ENCODE measurements around the gene SNX11. TPM values are rescaled to one million over a fixed set of nuclear protein-coding genes. Genes with fewer than 3 reads are reported as not detected.

SNX11 gene
- total and polyA plus RNA-seq, 4 donors: 11.4 to 31.0 (median 19.1) TPM

DNA sequence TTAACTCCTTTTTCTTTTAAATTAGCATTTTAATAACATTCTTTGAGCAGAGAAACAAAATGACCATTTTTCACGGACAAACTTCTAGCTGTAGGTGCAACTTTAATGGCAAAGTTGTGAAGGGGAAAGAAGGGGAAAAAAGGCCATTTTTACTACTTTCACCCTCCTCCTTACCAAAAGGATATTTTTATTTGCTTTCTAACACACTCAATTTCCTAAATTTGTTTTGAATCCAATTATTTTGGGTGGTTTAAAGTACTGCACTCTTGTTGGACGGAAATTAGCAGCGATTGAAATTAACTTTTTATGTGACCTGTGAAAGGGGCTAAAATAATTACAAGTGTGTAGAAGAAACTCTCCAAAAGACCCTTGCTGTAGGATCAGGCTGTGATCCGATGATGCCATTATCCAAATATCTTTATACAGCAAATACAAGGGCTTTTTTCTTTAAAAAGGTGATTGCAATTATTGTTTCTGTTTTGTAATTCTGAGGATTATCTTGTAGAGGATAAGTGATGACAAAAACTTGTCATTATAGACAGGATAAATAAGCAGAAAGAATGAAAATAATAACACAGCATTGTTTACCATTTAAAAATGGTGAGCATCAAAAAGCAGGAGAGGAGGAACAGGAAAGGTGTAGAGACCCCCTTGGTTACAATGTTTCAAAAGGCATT, 42.4 kb downstream of the SNX11 start:
- H3K36me3 ChIP-seq (ENCODE audit: control insufficient read depth in 4 of 4, insufficient read depth in 4 of 4, low read length in 4 of 4): no peaks in the 10 kb centered on the region
- no peaks in the 10 kb centered on the region for H3K4me1 ChIP-seq (ENCODE audit: control insufficient read depth in 5 of 5, insufficient read depth in 5 of 5, low read length in 5 of 5)
- no peak overlapping the region for H3K9ac ChIP-seq (ENCODE audit: insufficient read depth in 1 of 2, low read length in 2 of 2)
- 78 to 94% methylated on average over 4 of the region's 4 CpGs for WGBS, 2 donors
- H3K27me3 ChIP-seq (ENCODE audit: control insufficient read depth in 3 of 3, insufficient read depth in 3 of 3, low read length in 2 of 3): peaks cover 0 to 76% (median 46%) of the 10 kb centered on the region in 3 donors
- TF ChIP-seq CTCF (IDR thresholded peaks at IDR 0.05; ENCODE audit: control extremely low read depth, extremely low read depth): no peak
- H3K4me3 ChIP-seq: no peak overlapping the region
- DNase-seq (no peak), ATAC-seq (ENCODE audit: insufficient read depth, low FRiP score) (no peak)
- no peak overlapping the region for H3K27ac ChIP-seq (ENCODE audit: low read depth in 1 of 2, low read length in 1 of 2)
- no peaks in the 10 kb centered on the region for H3K9me3 ChIP-seq (ENCODE audit: control insufficient read depth in 4 of 4, insufficient read depth in 3 of 4, low read length in 3 of 4)

DNA sequence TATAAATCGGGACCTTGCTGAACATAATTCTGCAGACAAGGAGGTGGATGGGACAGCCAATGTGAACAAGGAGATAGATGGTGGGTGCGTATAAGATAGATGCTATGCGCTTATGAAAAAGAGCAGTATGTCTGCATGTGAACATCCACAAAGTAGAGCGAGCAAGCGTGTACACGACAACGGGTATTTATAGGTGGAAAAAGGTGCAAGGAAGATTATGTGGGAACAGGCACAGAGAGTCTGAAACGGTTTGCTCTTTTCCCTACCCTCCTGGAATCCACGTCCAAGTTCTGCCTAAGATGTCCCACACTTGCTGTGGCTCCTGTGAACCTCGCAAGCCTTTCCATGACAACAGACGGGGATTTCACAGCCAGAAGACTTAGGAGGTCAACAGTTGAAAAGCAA, 43.0 kb downstream of the SNX11 start:
- no peaks in the 10 kb centered on the region for H3K9me3 ChIP-seq (ENCODE audit: control insufficient read depth in 4 of 4, insufficient read depth in 3 of 4, low read length in 3 of 4)
- 64 to 84% methylated on average over 11 of the region's 11 CpGs for WGBS, 2 donors
- no peak for TF ChIP-seq CTCF (IDR thresholded peaks at IDR 0.05; ENCODE audit: control extremely low read depth, extremely low read depth)
- H3K36me3 ChIP-seq (ENCODE audit: control insufficient read depth in 4 of 4, insufficient read depth in 4 of 4, low read length in 4 of 4): no peaks in the 10 kb centered on the region
- no peak overlapping the region for H3K4me3 ChIP-seq
- ATAC-seq (ENCODE audit: insufficient read depth, low FRiP score) (no peak), DNase-seq (no peak)
- no peaks in the 10 kb centered on the region for H3K4me1 ChIP-seq (ENCODE audit: control insufficient read depth in 5 of 5, insufficient read depth in 5 of 5, low read length in 5 of 5)
- H3K9ac ChIP-seq (ENCODE audit: insufficient read depth in 1 of 2, low read length in 2 of 2): no peak overlapping the region
- peaks cover 0 to 73% (median 46%) of the 10 kb centered on the region in 3 donors for H3K27me3 ChIP-seq (ENCODE audit: control insufficient read depth in 3 of 3, insufficient read depth in 3 of 3, low read length in 2 of 3)
- no peak overlapping the region for H3K27ac ChIP-seq (ENCODE audit: low read depth in 1 of 2, low read length in 1 of 2)

DNA sequence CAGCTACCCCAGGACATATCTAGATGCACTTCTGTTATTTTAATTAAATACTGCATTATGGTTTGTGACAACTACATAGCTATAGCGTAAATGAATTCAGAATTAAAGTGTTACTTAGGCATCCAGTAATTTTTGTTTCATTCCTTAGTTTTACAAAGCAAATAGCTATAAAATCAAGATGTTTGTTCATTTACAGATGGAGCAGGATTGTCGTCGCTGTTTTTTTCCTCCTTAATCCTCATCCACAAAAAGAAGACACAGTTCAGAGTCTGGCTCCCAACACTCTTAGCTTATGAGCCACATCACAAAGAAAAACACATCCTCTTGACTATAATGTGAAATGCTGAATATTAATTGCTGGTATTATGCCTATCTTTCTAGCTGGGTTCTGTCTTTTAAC, 43.7 kb downstream of the SNX11 start:
- no peaks in the 10 kb centered on the region for H3K9me3 ChIP-seq (ENCODE audit: control insufficient read depth in 4 of 4, insufficient read depth in 3 of 4, low read length in 3 of 4)
- no peak for TF ChIP-seq CTCF (IDR thresholded peaks at IDR 0.05; ENCODE audit: control extremely low read depth, extremely low read depth)
- no peaks in the 10 kb centered on the region for H3K36me3 ChIP-seq (ENCODE audit: control insufficient read depth in 4 of 4, insufficient read depth in 4 of 4, low read length in 4 of 4)
- WGBS, 2 donors: 85 to 92% methylated on average over 3 of the region's 3 CpGs
- peaks cover 0 to 73% (median 46%) of the 10 kb centered on the region in 3 donors for H3K27me3 ChIP-seq (ENCODE audit: control insufficient read depth in 3 of 3, insufficient read depth in 3 of 3, low read length in 2 of 3)
- no peak overlapping the region for H3K27ac ChIP-seq (ENCODE audit: low read depth in 1 of 2, low read length in 1 of 2)
- H3K4me1 ChIP-seq (ENCODE audit: control insufficient read depth in 5 of 5, insufficient read depth in 5 of 5, low read length in 5 of 5): no peaks in the 10 kb centered on the region
- DNase-seq (no peak), ATAC-seq (ENCODE audit: insufficient read depth, low FRiP score) (no peak)
- H3K4me3 ChIP-seq: no peak overlapping the region
- no peak overlapping the region for H3K9ac ChIP-seq (ENCODE audit: insufficient read depth in 1 of 2, low read length in 2 of 2)

GRCh38 chr17:48152289-48152688, 44.7 kb downstream of the SNX11 start:
- Histone ChIP-seq H3K4me3 (no peak overlapping the region), H3K27me3 (ENCODE audit: control insufficient read depth in 3 of 3, insufficient read depth in 3 of 3, low read length in 2 of 3) (peaks cover 0 to 68% (median 46%) of the 10 kb centered on the region in 3 donors), H3K36me3 (ENCODE audit: control insufficient read depth in 4 of 4, insufficient read depth in 4 of 4, low read length in 4 of 4) (no peaks in the 10 kb centered on the region), H3K9me3 (ENCODE audit: control insufficient read depth in 4 of 4, insufficient read depth in 3 of 4, low read length in 3 of 4) (no peaks in the 10 kb centered on the region), H3K4me1 (ENCODE audit: control insufficient read depth in 5 of 5, insufficient read depth in 5 of 5, low read length in 5 of 5) (no peaks in the 10 kb centered on the region), H3K9ac (ENCODE audit: insufficient read depth in 1 of 2, low read length in 2 of 2) (no peak overlapping the region), H3K27ac (ENCODE audit: low read depth in 1 of 2, low read length in 1 of 2) (no peak overlapping the region)
- WGBS, 2 donors: 73 to 92% methylated on average over 4 of the region's 4 CpGs
- TF ChIP-seq CTCF (IDR thresholded peaks at IDR 0.05; ENCODE audit: control extremely low read depth, extremely low read depth): no peak
- ATAC-seq (ENCODE audit: insufficient read depth, low FRiP score) (no peak), DNase-seq (no peak)
